GM21529 (cell line): ENCODE results near the gene TTC7B.

Source experiments
- ATAC-seq: cut with Tn5 transposase; IDR thresholded peaks from one replicate; pipeline ENCODE4 v1.9.1; 2021; ENCODE audit not compliant: unreplicated experiment

TTC7B gene

GRCh38 chr14:90549794-90550641 lies 266.2 kb downstream of the TTC7B start:
- ATAC-seq: no peak

GRCh38 chr14:90548455-90548854 lies 267.8 kb downstream of the TTC7B start:
- ATAC-seq: no peak

GRCh38 chr14:90547968-90548367 lies 268.3 kb downstream of the TTC7B start:
- no peak for ATAC-seq

DNA sequence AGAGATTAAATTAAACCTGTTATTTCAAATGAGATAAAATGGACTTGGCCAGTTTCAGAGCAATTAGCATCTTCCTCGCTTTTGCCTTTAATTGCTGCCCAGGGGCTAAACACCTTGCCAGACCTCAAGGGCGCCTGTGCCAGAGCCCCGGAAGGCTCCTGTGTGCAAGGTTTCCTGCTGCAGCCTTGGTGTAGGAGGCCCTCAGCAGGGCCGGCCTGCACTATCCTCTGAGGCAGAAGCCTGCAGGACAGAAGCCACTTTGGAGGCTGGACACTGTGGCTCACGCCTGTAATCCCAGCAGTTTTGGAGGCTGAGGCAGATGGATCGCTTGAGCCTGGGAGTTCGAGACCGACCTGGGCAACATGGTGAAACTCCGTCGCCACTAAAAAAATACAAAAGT lies 269.0 kb downstream of the TTC7B start:
- ATAC-seq: no peak

- no peak for ATAC-seq
These were observed 269.5 kb downstream of the TTC7B start for GRCh38 chr14:90546767-90547166.

- ATAC-seq: no peak
These were observed 270.1 kb downstream of the TTC7B start for GRCh38 chr14:90545966-90546751.

- no peak for ATAC-seq
These were observed 270.8 kb downstream of the TTC7B start for GRCh38 chr14:90545382-90545781.

DNA sequence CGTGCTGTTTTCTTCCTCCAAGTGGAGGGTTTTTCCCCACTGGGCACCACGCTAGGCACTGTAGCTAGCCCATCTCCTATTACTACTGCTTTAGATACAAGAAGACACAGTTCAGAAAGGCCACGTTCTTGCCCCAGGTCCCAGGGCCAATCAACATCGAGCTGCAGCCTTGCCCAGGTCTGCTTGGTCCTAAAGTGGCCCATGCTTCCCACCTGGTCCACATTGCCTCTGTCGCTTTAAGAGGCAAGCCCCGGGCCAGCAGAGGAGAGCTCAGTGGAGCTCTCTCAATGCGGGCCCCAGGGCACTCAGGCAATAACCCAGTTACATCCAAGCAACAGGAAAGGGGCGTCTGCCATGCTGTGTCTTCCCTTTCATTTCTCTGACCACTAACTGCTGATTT lies 271.3 kb downstream of the TTC7B start:
- no peak for ATAC-seq

- ATAC-seq: no peak
These were observed 271.7 kb downstream of the TTC7B start for GRCh38 chr14:90544566-90544965.

DNA sequence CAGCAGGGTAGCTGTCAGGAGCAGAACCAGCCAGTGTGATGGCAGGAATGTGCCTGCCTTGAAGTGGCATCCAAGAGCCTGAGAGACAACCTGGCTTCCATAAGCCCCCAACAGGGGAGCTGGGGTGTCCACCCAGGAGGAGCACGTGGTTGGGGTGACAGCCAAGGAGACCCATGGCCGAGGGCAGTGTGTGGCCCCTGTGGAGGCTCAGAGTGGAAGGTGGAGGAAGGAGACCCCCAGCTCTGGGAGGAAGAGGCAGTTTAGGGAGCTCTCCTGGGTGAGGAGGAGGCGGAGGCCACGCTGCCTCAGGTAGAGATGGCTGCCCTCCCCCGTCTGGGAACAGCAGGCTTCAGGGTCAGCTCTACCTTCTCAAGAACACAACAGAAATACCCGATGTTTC lies 272.4 kb downstream of the TTC7B start:
- ATAC-seq: no peak

- no peak for ATAC-seq
These were observed 275.1 kb downstream of the TTC7B start for GRCh38 chr14:90541076-90541634.

DNA sequence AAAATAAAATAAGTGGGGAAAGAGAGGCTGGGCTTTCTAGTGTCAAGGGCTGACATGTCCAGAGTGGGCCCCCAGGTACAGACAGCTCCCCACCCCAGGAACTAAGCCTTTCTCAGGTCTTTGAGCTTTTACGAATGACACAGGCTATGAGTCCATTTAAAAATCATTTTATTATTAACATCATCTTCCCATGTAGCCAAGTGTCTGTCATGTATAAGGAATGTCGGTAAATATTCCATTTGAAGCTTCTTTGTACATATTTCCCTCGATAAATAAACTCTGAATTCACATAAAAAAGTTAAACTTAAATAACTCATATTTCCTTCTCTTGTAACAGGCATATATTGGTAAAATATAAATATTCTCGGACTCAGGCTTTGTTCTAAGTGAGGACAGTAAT lies 275.8 kb downstream of the TTC7B start:
- no peak for ATAC-seq

DNA sequence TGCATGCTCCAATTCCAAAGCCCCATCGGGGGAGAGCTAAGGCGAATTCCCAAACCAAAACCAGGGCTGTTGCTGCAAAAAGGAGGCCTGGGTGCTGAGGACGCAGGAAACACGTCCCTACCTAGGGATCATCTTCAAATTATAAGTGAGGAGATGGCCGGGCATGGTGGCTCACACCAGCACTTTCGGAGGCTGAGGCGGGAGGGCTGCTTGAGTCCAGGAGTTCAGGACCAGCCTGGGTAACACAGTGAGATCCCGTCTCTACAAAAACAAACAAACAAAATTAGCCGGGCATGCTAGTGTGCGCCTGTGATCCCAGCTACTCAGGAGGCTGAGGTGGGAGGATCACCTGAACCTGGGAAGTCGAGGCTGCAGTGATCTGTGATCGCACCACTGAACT lies 276.2 kb downstream of the TTC7B start:
- no peak for ATAC-seq

DNA sequence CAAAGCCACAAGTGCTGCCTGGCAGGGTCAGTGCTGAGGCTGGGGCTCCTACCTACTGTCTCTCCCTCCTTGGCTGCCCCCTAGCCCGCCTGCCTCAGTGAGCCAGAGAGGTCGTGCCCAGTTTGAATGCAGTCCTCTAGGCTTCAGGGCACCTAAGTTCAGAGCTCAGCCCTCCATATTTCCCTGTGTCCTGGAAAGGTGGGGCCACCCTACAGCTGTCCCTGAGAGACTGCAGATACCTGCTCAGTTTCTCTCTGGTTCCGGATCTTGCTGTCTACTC lies 276.8 kb downstream of the TTC7B start:
- ATAC-seq: no peak

GRCh38 chr14:90538716-90539495 lies 277.3 kb downstream of the TTC7B start:
- no peak for ATAC-seq

GRCh38 chr14:90538095-90538494 lies 278.1 kb downstream of the TTC7B start:
- ATAC-seq: no peak

- no peak for ATAC-seq
These were observed 279.6 kb downstream of the TTC7B start for GRCh38 chr14:90536511-90537191.

DNA sequence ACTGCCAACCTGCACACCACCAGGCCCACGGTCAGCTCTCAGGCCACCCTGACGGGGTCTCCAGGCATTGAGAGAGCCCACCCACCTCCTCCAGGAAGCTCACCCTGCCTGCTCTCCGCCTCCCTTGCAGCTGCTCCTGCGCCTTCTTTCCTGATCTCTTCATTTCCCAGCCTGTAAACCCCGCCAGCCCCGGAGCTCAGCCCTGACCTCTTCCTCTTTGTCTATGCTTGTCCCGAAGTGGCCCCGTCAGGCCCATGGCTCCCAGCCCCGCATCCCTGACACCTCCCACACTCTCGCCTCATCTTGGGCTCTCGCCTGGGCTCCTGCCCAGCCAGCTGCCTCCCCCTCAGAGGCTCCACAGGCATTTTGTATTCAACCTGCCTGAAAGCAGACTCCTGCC lies 280.1 kb downstream of the TTC7B start:
- ATAC-seq: no peak

GRCh38 chr14:90535556-90536090 lies 280.6 kb downstream of the TTC7B start:
- no peak for ATAC-seq

DNA sequence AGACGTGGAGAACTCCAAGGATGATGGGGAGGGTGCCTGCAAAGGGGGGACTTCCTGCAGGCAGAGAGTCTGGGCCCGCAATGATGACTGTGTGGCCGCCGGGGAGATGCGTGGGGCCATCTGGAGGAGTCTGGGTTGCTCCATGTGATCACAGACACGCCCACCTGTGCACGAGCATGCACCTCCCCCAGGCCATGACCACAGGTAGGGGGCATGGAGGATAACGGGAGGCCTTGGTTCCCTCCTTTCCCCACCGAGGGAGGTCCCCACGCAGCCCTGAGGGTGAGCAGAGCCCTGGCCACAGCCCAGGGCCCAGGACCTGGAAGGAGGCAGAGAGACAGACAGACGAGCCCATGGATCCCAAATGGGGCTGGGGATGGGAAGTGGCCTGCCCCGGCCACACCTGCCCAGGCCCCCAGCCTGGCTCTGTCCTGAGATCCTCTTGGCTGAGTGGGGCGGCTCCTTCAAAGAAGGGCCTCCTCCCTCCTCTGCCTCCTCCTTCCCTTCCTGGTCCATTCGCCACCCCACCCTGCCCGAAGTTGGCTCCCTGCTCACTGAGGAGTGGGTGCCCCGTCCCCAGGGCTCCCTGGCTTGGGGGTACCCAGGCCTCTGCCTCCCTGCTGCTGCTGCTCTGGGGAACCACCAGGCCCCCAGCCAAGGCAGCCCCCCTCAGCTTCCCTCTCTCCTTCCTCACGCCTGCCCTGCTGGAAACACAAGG lies 281.2 kb downstream of the TTC7B start:
- no peak for ATAC-seq
